SU-DHL-6 (cell line): ENCODE measurements around the gene FFAR3.

Experiments used
- H2AFZ ChIP-seq: fragments of 200-600 bp; sonication (generic); 2 replicates; pipeline ENCODE4 v1.6.1; 2014; ENCODE audit warnings: low read depth, mild to moderate bottlenecking, moderate library complexity, mixed read lengths, antibody characterized with exemption, low read length; ENCODE audit not compliant: severe bottlenecking
- H3F3A ChIP-seq: fragments of 200-600 bp; shearing (Covaris generic); 2 replicates; pipeline ENCODE4 v1.6.0; 2016; ENCODE audit warnings: antibody characterized with exemption, mild to moderate bottlenecking; ENCODE audit not compliant: insufficient read depth
- H3K27ac ChIP-seq: fragments of 200-600 bp; sonication (generic); 2 replicates; pipeline ENCODE4 v1.5.1; 2016; ENCODE audit warnings: low read depth, mild to moderate bottlenecking, low read length, moderate library complexity, mixed read lengths
- H3K27me3 ChIP-seq: fragments of 200-600 bp; sonication (generic), shearing (Covaris generic); 2 replicates; pipeline ENCODE4 v1.6.0; 2014; ENCODE audit warnings: mild to moderate bottlenecking, low read length
- H3K36me3 ChIP-seq: fragments of 200-600 bp; sonication (generic); 2 replicates; pipeline ENCODE4 v1.6.1; 2014; ENCODE audit warnings: mild to moderate bottlenecking, low read length, mixed read lengths
- H3K4me2 ChIP-seq: fragments of 300-600, 200-600 bp; shearing (Covaris generic), sonication (generic); 2 replicates; pipeline ENCODE4 v1.6.0; 2014; ENCODE audit warnings: low read length, low read depth, mild to moderate bottlenecking; ENCODE audit not compliant: poor library complexity, severe bottlenecking
- H3K4me3 ChIP-seq: fragments of 200-600 bp; sonication (generic); 2 replicates; pipeline ENCODE4 v1.5.1; 2014; ENCODE audit warnings: antibody characterized with exemption, low read length, mild to moderate bottlenecking, mixed read lengths; ENCODE audit not compliant: insufficient read depth, poor library complexity, severe bottlenecking
- H3K79me2 ChIP-seq: fragments of 200-600 bp; sonication (generic); 2 replicates; pipeline ENCODE4 v1.6.1; 2014; ENCODE audit warnings: mild to moderate bottlenecking, low read length, moderate library complexity; ENCODE audit not compliant: insufficient read depth
- H3K9ac ChIP-seq: fragments of 200-600 bp; sonication (generic); 2 replicates; pipeline ENCODE4 v1.7.0; 2014; ENCODE audit warnings: mild to moderate bottlenecking, low read length
- H3K9me2 ChIP-seq: fragments of 200-600 bp; sonication (generic); replicated peaks from 2 replicates; pipeline ENCODE4 v1.6.1; 2014; ENCODE audit warnings: low read length; ENCODE audit not compliant: insufficient read depth
- H3K9me3 ChIP-seq: fragments of 200-600 bp; sonication (generic); 2 replicates; pipeline ENCODE4 v1.6.1; 2014; ENCODE audit warnings: low read length, mixed read lengths; ENCODE audit not compliant: insufficient read depth
- H4K20me1 ChIP-seq: fragments of 200-600 bp; sonication (generic); 2 replicates; pipeline ENCODE4 v1.6.1; 2014; ENCODE audit warnings: low read depth, mild to moderate bottlenecking, antibody characterized with exemption, low read length, moderate library complexity, mixed read lengths
- EZH2phosphoT487 ChIP-seq: fragments of 200-600 bp; sonication (generic), shearing (Covaris generic); conservative IDR thresholded peaks from 2 replicates; pipeline ENCODE4 v1.6.1; 2018; ENCODE audit warnings: mild to moderate bottlenecking, antibody characterized with exemption, low read length, moderate library complexity, mixed read lengths
- TF ChIP-seq, protein P1 (sequence below): fragments of 200-600 bp; sonication (generic); IDR thresholded peaks from one replicate; pipeline ENCODE4 v1.5.1; 2017; ENCODE audit warnings: antibody characterized with exemption, mild to moderate bottlenecking, low read length, moderate library complexity; ENCODE audit not compliant: insufficient read depth, poor library complexity, severe bottlenecking

FFAR3 gene

GRCh38 chr19:35310331-35310730 is 47.9 kb upstream of the FFAR3 start:
- H3F3A ChIP-seq = no peaks in the 10 kb centered on the region
- no peak overlapping the region for H3K4me3 ChIP-seq
- H3K9me2 ChIP-seq = no peaks in the 10 kb centered on the region
- TF ChIP-seq, protein P1, sequence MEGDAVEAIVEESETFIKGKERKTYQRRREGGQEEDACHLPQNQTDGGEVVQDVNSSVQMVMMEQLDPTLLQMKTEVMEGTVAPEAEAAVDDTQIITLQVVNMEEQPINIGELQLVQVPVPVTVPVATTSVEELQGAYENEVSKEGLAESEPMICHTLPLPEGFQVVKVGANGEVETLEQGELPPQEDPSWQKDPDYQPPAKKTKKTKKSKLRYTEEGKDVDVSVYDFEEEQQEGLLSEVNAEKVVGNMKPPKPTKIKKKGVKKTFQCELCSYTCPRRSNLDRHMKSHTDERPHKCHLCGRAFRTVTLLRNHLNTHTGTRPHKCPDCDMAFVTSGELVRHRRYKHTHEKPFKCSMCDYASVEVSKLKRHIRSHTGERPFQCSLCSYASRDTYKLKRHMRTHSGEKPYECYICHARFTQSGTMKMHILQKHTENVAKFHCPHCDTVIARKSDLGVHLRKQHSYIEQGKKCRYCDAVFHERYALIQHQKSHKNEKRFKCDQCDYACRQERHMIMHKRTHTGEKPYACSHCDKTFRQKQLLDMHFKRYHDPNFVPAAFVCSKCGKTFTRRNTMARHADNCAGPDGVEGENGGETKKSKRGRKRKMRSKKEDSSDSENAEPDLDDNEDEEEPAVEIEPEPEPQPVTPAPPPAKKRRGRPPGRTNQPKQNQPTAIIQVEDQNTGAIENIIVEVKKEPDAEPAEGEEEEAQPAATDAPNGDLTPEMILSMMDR = no peak
- no peak for TF ChIP-seq EZH2phosphoT487
- H3K9ac ChIP-seq = no peak overlapping the region
- no peak overlapping the region for H3K27ac ChIP-seq
- H2AFZ ChIP-seq = no peak overlapping the region
- no peaks in the 10 kb centered on the region for H3K9me3 ChIP-seq
- H4K20me1 ChIP-seq = no peaks in the 10 kb centered on the region
- H3K27me3 ChIP-seq = no peaks in the 10 kb centered on the region
- H3K79me2 ChIP-seq = no peaks in the 10 kb centered on the region
- H3K36me3 ChIP-seq = no peaks in the 10 kb centered on the region
- no peak overlapping the region for H3K4me2 ChIP-seq

- Histone ChIP-seq H3F3A (no peaks in the 10 kb centered on the region), H3K27ac (no peak overlapping the region), H3K9me3 (no peaks in the 10 kb centered on the region), H4K20me1 (no peaks in the 10 kb centered on the region), H3K27me3 (no peaks in the 10 kb centered on the region), H3K9me2 (no peaks in the 10 kb centered on the region), H3K4me3 (no peak overlapping the region), H2AFZ (no peak overlapping the region), H3K79me2 (no peaks in the 10 kb centered on the region), H3K4me2 (no peak overlapping the region), H3K9ac (no peak overlapping the region), H3K36me3 (no peaks in the 10 kb centered on the region)
- TF ChIP-seq, protein P1 = no peak
- no peak for TF ChIP-seq EZH2phosphoT487
Observed at GRCh38 chr19:35310811-35311465, 47.3 kb upstream of the FFAR3 start.

GRCh38 chr19:35311901-35312665 is 46.2 kb upstream of the FFAR3 start:
- no peaks in the 10 kb centered on the region for H3K9me2 ChIP-seq
- H3K36me3 ChIP-seq = no peaks in the 10 kb centered on the region
- H3K9me3 ChIP-seq = no peaks in the 10 kb centered on the region
- H3K4me2 ChIP-seq = no peak overlapping the region
- H3K27me3 ChIP-seq = no peaks in the 10 kb centered on the region
- no peak overlapping the region for H2AFZ ChIP-seq
- no peak overlapping the region for H3K9ac ChIP-seq
- no peak overlapping the region for H3K27ac ChIP-seq
- no peaks in the 10 kb centered on the region for H4K20me1 ChIP-seq
- no peaks in the 10 kb centered on the region for H3K79me2 ChIP-seq
- TF ChIP-seq EZH2phosphoT487 = no peak
- TF ChIP-seq, protein P1 = no peak
- no peaks in the 10 kb centered on the region for H3F3A ChIP-seq
- H3K4me3 ChIP-seq = no peak overlapping the region
